Activated CD4-positive, alpha-beta T cell treated with anti-CD3 and anti-CD28 coated beads for 1 hour (primary cell): Measurements from ENCODE around the gene CD7.

Experiments
- DNase-seq: peaks from one replicate; pipeline ENCODE4 v3.0.0-alpha.2; 2020

The CD7 gene

GRCh38 chr17:82277851-82278250 lies 39.6 kb downstream of the CD7 start:
- DNase-seq: no peak

GRCh38 chr17:82276938-82277337 lies 40.5 kb downstream of the CD7 start:
- no peak for DNase-seq

- no peak for DNase-seq
These were observed 42.1 kb downstream of the CD7 start for GRCh38 chr17:82275326-82275725.

- no peak for DNase-seq
These were observed 43.0 kb downstream of the CD7 start for GRCh38 chr17:82274134-82275020.

- DNase-seq: peak; percentile 89
These were observed 43.9 kb downstream of the CD7 start, which contains the start of gene CSNK1D for GRCh38 chr17:82273327-82274133. Gene CSNK1D, minus strand, starts transcription at chr17:82273700. Its CDS starts 319 bp downstream, at chr17:82273381.

GRCh38 chr17:82272495-82273326 lies 44.7 kb downstream of the CD7 start:
- peak; percentile 19 for DNase-seq

GRCh38 chr17:82271401-82271800 lies 46.0 kb downstream of the CD7 start:
- no peak for DNase-seq

- no peak for DNase-seq
These were observed 46.8 kb downstream of the CD7 start for GRCh38 chr17:82270651-82271050.

GRCh38 chr17:82269882-82270500 lies 47.4 kb downstream of the CD7 start:
- DNase-seq: no peak

GRCh38 chr17:82269138-82269881 lies 48.1 kb downstream of the CD7 start:
- DNase-seq: no peak

- no peak for DNase-seq
These were observed 49.6 kb downstream of the CD7 start for GRCh38 chr17:82267575-82268379.

GRCh38 chr17:82266142-82266541 lies 51.3 kb downstream of the CD7 start:
- DNase-seq: no peak
